NCI-H128 (cell line): Measurements from ENCODE around the gene POLR1A.

Source experiments
- DNase-seq: peaks from one replicate; lab custom pipeline; 2025; ENCODE audit not compliant: unreplicated experiment; lab: John Stamatoyannopoulos, UW

The POLR1A gene

DNA sequence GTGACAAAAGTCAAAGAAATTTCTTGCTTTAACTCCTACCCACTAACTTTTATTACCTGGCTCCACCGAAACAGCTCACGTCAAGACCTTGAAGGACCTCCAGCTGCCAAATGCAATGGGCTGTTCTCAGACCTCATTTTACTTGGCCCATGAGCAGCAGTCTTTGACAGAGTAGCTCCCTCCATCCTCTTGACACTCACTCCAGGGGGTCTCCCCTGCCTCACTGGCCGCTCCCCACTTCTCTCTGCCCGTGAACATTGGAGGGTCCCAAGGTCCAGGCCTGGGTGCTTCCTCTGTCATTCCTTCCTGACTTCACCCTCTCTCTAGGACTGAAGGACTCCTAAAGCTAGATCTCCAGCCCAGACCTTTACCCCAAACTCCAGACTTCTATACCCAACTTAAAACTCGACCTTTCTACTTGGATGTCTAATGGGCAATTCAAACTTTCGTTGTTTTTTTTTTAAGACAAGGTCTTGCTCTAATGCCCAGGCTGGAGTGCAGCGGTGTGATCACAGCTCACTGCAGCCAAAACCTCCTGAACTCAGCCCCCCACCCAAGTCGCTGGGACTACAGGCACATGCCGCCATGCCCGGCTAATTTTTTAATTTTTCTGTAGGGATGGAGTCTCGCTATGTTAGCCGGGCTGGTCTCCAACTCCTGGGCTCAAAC, 124.0 kb downstream of the POLR1A start:
- no peak for DNase-seq

DNA sequence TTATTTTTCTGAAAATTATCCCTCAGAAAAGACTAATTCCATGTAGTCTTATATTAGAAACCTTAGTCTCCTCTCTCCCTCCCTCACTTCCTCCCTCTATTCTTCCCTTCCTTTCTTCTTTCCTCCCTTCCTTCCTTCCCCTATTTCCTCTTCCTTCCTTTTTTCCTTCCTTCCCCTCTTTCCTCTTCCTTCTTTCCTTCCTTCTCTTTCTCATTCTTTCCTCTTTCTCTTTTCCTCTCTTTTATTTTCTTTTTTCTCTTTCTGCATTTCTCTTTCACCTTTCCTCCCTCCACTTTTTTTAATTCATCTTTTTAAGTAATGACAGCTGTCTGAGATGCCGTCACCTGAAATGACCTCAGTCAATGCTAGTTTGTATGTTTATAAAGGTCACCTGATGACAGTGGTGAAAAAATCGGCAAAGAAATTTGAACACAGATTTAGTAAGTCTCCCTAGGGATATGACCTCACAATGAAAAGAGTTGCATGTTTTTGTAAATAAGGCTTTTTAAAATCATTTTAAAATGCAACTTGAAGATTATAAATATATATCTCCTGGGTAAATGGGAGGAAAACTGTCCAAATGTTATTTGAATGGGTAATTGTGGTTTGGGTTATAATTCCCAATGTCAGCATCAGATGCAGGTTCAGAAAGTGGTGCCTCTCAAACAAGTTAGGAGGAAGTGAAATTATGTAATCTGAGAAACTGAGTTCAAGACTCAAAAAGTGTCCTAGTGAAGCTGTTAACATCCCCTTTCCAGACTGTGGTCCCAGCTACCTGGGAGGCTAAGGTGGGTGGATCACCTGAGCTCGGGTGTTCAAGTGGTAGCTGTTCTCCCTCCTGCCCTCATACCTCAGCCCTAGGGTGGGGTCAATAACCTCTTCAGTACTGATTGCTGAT, 126.6 kb downstream of the POLR1A start:
- no peak for DNase-seq

DNA sequence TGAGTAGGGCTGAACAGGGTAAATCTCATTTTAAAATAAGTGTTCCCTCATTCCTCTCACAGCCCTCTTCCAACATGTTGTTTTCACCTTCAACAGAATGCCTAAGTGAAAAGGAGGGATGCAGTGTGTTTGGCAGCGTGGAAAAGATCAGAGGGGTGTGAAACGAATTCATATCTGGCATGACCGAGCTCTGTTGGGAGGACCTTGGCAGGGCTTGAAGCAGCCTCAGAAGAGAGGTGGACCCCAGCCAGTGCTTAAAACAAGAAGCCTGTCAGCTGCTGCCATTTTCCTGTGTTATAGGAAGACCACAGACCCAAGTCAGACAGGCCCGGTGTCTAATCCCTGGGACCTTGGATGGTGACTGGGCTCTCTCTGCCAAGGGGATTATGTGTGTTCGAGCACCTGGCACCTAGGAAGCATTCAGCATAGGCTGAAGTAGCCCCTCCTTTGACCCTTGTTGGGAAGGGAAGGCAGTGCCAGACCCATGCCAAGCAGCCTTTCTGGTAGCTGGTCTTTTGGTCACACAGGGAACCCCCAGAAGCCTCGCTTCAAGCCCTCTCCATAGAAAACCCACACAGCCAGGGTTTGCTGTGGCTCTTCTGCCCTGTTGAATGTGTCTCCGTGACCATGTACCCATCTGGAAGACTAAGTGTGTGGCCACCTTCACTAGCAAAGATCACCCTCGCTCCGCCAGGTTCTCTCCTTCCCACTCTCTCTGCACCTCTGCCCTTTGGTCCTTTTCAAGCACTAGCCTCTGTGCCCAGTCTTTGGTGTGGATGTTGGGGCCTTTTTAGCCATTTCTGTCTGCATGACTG, 129.4 kb downstream of the POLR1A start:
- no peak for DNase-seq

DNA sequence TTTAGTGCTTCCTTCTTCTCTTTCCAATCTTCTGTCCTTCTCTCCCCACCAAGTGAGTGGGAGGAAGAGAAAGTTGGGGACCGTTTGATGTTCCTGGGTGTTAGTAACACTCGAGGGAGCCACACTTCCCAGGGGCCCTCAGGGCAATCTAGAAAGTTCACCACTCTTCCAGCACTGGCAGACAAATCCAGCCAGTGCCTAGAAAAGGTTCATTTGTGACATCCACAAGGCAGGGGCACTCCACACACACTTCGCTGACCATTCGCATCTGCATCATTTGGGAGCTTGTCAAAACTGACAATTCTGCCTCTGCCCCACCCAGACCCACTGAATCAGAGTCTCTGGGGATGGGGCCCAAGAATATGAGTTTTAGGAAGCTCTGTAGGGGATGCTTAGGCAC, 130.1 kb downstream of the POLR1A start:
- DNase-seq, result no peak

GRCh38 chr2:85974390-85974789, 131.3 kb downstream of the POLR1A start:
- DNase-seq, result no peak

- no peak for DNase-seq
Observed at GRCh38 chr2:85972355-85972754, 133.3 kb downstream of the POLR1A start.

DNA sequence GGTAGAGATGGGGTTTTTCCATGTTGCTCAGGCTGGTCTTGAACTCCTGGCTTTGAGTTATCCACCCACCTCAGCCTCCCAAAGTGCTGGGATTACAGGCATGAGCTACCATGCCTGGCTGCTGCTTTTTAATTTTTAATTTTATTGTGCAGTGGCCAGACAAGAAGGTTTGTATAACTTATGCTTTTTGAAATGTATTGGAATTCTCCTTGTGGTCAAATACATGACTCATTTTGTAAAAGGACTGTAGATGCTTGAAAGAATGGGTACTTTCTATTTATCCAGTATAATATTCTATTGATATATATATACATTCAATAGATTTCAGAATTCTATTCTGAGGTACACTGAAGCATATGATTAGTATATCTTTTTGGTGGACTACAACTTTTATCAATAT, 134.3 kb downstream of the POLR1A start:
- DNase-seq, result no peak
